GM21390 (cell line): ENCODE measurements around the gene PDE11A.
A peak's percentile ranks its signal among the peaks of the same experiment; 100 is the strongest.

Source experiments
- ATAC-seq: cut with Tn5 transposase; IDR thresholded peaks from one replicate; pipeline ENCODE4 v1.9.1; 2021; ENCODE audit not compliant: unreplicated experiment

The PDE11A gene

DNA sequence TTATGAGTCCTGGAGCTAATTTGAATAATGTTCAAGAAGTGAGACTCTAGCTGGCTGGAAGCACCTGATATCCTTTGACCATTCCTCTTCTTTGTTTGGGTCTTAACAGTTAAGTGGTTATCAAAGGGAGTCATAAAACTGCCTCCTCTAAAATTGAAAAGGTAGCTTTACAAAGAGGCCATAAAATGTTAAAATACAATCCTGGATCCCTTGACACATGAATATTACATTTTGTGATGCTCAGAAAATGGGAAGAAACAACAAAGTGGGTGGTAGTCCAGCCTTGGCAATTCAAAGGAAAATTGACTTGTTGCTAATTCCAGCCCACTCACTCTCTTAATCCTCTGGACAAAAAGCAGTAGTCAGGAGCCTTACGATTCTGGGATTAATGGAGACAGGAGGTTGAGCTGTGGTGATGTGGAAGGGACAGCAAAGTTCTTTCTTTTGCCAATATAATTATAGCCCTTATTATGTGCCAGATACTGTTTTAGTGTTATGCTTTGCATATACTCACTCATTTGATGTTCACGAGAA lies 339.2 kb downstream of the PDE11A start:
- ATAC-seq: no peak

DNA sequence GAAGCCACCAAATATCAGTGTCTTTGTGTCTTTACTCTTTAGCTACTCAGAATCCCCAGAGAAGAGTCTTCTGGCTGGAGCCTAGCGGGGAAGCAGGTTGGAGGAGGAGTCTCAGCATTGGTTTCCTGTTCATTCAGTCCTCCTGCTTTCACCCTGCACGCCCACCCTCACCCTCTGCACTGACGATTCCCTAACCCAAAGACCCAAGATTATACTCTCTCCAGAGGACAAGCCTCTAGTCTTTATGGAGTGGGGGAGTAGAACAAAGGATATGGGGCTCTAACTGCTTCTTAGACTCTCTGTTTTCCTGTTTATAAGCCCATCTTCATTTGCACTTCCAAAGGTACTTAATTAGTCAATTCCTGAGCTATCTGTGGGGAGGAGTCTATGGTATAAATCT lies 341.2 kb downstream of the PDE11A start:
- ATAC-seq: no peak

DNA sequence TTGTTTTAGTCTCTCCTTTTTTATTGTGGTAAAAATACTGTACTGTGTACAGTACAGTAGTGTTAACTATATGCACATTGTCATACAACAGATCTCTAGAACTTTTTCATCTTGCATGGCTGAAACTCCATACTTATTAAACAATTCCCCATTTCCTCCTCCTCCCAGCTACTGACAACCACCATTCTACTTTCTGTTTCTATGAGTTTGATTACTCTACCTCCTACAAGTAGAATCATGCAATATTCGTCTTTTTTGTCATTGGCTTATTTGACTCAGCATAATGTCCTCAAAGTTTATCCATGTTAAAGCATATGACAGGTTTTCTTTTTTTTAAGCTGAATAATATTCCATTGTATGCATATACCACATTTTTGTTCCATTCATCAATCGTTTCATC lies 341.8 kb downstream of the PDE11A start:
- ATAC-seq: no peak

DNA sequence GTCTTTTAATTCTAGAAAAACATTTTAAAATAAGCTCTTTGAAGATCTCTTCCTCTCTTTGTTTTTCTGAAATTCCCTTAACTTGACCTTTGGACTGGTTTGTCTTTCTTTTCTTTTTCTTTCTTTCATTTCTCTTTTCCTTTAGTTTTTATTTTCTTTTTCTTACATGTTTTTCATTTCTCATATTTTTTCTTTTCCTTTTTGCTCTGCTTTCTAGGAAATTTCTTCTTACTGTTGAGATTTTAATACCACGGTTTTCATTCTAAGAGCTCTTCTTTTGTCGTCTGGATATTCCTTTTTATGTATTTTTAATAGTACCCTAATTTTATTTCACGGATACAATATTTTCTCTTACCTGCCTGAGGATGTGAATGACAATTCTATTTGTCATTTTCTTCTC lies 342.2 kb downstream of the PDE11A start:
- no peak for ATAC-seq

DNA sequence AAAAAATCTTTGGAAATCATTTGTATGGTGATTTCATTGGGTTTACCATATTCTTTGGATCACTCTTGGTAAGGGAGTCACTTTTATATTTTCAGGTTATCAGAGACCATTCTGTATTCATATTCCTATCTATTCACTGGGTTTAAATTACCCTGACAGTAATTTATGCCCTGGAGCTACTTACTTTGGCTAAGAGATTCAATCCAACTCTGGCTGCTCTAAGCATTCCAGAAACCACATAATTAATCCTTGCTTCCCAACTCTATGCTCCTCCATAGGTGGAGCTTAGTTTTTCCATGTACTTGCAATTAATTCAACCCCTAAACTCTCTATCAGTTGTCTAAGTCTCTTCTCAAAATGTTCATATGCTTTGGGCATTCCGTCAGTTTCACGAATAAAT lies 343.7 kb downstream of the PDE11A start:
- no peak for ATAC-seq

DNA sequence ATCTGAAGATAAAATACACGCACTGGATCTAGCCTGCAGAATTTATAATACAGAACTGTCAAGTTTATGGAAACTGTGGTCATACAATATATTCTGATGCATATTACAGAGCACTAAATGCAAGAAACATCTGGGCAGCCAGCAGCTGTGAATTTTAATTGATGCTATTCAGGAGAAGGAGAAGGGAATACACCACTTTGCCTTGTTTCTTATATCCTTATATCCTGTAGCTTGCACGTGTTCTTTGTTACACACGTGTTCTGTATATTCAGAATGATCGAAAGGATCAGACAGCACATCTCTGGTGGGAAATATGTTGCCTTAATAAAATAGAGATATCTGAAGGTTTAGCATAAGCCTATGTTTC lies 344.2 kb downstream of the PDE11A start:
- no peak for ATAC-seq

DNA sequence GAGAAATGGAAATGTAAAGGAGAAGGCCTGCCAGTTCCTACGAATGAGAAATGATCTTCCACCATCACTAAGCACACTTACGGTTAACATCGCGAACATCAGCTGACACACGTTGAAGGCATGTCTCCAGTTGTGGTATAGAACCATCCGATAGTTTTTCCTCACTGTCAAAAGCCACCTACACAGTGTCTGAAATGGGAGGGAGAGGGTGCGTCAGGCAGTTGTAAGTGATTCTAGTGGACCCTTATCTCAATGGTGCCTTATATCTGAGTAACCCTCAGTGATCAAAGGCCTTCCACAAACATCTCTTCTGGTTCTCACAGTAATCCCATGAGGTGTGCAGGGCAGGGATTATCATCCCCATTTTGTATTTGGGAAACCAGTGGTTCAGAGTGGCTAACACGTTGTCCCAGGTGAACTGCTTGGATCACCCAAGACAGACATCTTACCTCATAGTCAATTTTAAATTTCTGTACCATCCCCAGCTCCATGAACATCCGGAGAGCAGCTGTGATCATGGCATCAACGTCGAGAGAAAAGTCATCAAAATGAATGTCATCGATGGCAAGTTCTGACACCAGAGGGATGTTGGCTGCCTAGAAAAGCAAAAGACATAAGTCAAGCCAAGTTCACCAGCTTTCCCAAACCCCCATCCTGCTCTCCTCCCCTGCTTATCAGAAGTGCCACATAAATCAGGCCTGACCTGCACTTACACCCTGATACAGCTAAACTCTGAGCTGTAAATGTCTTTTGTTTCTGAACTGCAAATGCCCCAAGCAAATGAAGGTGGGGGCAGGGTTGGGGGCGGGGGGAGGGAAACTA lies 344.8 kb downstream of the PDE11A start:
- no peak for ATAC-seq

DNA sequence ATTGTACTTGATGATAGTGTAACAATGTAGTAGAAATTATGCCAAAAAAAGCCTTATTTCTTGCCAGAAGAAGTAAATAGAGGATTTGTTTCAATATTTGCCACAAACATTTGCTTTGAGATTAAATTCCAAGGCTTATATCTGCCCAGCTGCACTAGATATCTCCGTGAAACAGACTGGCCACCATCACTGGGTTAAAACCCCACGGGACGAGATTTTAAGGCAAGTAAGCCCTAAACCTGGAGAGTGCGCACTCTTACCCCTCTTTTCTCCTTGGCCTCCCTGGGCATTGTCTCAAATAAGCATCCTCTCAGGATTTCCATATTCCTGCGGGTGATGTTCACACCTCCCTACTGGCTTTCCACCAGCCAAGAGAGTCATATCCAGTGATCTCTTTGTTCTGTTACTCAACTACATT lies 345.6 kb downstream of the PDE11A start:
- no peak for ATAC-seq

DNA sequence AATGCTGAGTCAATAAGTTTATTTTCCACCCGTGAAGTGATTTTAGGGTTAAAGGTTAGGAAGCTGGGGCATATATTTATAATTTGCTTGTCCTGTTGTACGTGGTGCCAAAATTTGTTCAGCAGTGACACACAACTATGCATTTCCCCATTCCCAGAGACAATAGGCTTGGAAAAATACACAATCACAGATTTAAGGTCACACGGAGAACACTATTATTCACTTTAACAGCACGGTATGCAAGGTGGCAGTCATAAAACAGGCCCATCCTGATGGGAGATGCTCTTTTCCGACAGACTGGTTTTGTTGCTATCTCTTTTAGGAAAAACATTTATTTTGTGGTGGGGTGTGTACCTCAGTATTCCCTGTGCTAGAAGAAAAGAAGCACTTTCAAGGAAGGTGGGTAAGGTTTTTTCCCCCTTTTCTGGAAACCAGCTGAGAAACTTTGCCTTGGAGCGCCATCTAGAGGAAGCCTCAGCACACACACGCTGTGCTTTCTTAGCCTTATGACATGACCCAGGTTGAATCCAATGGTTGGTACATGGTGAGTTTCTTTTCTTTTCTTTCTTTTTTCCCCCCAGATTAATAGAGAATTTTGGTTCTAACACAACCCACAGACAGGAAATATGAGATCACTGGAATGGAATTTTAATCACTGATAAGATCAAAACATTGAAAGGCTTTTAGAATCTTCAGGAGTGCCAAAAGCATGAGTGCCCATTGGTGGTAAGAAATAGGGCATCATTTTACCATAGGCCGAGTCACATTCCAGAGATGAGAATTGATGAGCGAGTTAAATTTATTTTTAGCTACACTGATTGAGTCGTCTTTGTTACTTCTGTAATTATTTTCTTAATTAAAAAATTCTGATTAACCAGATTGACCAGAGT lies 347.9 kb downstream of the PDE11A start:
- ATAC-seq: peak; percentile 71

DNA sequence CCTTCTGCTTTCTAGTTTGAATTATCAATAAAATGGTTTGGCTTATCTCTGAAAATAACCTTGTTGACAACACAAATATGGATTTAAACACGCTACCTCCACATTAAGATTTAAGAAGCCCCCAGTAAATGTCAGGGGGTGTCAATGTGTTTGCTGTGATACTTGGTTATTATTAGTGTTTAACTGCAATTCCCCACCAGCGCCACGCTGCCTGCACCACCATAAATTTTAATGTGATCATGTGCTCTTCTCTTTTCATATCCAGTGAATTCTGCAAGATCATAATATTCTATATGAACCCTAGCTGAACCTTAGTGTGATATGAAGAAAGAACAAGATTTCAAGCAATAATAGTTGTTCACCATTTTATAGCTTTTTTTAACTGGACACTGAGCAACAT lies 349.3 kb downstream of the PDE11A start:
- no peak for ATAC-seq

DNA sequence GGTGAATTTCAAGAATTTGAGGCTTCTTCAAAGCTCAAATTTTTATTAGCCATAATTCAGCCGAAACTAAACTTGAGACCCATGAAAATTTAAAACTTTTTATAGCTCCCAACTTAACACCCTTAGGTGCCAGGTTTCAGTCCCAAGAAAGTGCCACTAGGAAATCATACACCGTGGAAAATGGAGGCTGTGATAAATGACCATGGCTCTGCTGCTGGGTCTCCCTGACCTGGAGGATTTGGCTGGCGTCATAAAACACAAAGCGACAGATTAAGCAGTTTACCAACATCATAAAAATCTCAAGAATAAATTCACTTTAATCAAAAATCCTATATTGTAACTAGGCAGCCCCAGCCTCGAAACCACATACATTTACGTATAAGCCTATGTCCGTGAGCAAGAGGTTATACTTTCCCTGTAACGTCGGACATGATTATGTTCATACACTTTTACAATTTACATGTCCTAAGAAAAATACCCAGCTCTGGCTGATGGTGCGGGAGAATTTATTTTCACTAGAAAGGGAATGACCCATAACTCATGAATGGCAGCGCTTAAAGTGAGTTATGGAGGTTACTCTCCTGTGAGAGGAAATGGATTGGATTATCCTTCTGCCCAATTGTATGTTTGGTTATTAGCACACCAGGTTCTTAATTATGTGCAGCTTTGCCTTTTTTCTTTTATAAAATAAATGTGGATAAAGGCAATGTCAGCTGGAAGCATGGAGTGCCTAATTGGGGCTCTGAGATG lies 350.6 kb downstream of the PDE11A start:
- no peak for ATAC-seq

DNA sequence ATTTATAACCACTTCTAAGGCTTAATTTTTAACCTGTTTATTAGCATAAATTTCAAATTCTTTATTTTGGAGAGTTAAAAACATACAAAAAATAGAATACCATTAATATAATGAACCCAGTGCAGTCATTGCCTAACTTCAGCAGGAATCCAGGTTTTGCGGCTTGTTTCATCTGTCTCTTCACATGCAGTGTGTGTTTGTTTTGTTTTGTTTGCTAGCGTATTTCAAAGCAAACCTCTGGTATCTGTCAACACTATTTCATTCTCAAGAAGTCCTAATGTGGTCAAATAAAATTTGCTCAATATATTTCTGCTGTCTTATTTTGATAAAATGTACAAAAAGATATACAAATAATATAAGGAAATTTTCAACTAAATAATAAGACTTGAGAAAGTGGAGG lies 351.5 kb downstream of the PDE11A start:
- ATAC-seq: no peak

DNA sequence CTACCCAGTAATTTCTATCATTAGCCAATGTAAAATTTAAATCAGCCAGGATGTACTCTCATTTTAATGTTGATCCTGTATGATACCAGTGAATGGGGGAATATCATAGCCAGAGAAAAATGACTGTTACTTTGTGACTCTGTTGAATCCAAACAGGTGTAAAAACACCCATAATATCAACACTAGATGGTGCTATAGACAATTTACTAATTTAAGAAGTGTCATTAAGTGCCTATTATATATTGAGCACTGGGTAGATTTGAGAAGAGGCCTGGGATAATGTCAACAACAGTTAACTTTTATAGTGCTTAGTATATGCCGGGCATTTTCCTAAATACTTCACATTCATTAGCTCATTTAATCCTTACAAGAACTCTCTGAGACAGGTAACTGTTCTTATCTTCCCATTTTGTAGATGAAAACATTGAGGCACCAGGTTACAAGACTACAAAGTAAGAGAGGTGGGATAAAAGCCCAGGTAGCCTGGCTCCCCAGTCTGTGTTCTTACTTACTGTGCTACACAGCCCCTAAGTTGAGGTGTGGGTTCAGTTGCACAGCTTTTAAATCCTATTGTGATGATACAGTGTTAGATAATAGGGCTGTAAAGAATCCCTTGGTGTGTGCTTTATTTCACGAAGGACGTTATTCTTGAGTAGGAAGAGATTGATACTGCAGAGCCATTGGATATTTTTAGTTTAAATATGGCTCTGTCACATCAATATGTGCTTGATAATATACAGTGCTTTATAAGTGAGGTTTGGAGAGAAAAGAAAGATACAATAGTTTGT lies 354.6 kb downstream of the PDE11A start:
- ATAC-seq: no peak

DNA sequence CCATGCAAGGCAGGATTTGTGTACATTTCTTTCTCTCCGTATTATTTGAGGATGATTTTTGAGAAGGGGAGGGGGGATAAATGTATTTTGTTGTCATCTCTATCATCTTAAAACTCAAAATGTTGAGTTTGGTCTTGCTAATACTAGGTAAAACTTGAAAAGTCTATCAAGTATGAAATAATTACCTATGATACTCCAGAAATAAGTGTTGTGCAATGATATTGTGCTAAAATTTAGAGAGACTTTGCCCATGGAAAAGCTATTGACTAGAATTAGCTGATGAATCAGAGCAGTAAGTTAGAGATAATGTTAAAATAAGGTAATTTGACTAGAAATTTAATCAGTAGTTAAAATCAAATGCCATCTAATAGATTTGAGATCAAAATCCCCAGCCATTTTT lies 356.1 kb downstream of the PDE11A start:
- ATAC-seq: no peak

DNA sequence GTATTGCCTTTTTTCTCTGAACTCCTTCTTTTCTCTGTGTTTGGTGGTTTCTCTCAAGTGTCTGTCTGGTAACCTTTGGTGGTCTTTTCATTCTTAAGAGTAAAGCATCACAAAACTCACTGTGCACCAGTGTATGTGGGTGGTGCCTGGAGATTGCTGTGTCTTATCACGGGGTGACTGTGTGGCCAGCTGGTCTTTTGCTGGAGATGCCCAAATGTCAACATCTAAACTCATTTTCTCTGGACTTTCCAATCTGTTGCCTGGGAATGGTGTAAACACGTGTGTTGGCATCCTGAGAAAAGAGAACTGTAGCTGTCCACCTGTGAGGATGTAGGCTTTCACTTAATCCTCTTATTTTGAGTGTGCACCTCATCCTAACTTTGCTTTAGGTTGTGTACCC lies 356.8 kb downstream of the PDE11A start:
- ATAC-seq: no peak

DNA sequence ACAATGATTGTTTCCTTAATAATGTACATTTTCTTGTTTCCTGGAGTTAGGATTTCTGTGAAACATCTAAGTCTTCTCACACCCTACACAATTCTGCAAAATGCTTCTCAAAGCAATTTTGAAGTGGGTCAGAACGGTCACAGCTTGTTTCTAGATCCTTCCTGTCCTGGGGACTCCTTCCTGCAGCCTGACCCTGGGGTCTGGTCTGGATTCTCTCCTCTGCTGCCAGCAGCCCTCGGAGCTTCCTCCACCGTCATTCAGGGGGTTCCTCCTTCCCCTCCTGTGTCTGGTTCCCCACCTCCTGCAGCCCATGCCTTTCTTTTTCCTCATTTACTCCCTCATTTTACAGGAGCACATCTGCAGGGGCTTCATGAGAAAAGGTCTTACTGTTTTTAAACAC lies 357.9 kb downstream of the PDE11A start:
- ATAC-seq: no peak

DNA sequence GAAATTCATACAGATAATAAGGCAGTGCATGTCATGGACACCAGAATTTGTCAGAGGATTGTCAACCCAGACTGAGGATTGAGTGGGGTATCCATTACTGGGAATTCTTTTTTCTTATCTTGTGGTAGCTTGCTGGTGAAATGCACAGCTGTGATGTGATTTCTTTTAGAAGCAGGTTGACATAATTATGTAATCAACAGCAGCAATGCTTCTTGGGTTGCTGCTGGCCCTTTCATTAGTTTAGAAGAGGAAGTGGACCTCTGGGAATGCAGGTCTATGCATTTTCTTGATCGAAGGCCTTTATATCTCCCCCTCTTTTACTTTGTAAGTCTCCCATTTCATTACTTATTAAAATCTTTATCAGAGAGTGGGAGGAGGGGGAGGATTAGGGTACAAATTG lies 360.1 kb downstream of the PDE11A start:
- ATAC-seq: no peak

DNA sequence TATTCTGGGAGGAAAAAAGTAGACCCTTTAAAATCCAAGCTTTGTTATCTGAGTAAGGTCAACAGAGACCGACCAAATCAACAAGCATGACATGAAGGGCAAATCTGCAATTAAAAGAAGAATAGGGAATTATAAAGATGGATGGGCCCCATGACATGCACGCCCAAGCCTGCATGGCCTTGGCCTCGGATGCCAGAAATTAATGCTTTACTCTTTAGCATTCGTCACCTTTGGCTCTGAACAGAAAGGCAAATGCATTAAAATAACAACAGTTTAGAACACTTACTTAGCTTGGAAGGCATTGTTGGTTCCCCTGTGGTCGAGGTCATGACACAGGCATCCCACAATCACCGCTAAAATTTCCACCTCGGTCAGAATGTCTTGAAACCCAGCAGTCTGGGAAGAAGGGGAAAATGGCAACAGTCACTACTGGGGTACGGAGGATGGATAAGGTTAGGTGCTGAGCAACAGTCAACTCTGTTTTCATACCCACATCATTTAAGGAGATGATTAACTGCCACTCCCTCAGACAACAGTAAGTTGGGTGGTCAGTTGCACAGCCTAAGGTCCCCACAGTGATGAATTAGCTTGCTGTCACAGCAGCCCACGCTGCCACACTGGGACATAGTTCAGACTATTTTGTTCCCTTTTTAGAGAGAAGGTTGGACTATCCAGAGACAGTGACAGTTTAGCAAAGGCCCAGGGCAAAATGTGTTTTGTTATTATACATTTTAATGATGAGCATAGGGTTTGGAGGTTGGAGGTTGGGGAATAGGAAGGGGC lies 360.9 kb downstream of the PDE11A start:
- no peak for ATAC-seq

DNA sequence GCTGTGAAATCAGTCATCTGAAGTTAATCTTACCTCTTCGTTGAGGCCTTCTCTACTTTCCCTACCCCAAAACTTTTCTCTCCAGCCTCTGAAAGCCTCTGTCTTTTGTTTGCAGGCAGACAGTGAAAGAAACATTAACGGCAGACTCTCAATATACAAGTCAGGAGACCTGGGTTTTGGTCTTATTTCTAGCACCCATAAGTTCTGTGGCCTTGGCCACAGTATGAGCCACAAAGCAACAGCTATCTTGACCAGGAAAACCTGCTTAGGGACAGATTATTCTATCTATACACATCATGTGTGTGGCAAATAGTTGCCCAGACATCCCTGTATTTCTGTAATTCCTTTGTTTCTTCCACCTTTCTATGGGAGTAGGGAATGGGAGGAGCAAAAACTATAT lies 361.7 kb downstream of the PDE11A start:
- ATAC-seq: no peak

DNA sequence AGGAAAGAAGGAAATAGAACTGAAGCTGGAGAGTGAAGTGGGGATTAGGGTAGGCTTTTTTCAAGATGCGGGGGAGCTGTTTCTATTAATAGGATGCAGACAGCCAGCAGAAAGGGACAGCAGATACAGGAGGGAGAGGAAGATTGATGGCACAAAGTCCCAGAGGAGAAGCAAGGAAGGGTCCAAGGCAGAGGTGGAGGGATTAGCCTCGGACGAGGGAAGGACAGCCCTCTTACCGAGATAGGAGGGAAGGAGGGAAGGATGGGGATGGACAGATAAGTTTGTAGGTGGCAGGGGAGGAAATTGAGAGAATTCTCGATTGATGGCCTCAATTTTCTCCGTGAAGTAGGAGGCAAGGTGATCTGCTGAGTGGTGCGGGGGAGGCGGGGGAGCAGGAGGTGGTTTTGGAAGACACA lies 362.6 kb downstream of the PDE11A start:
- no peak for ATAC-seq
